Gastrocnemius medialis (tissue), 4 donors: Measurements from ENCODE around the gene ITIH3. TPM values are rescaled to one million over a fixed set of nuclear protein-coding genes. Genes with fewer than 3 reads are reported as not detected.

ENCODE experiments used
- ATAC-seq, 2 donors: fragments of 150-250 bp; one replicate each; pipeline ENCODE4 v1.9.1; 2016
- DNase-seq, 2 donors: peaks; one replicate each; pipeline ENCODE4 v3.0.0-alpha.2; 2019
- H3K27ac ChIP-seq, 4 donors: fragments of 200-600 bp; sonication (generic); 1 replicate in 1 of 4; 2 replicates in 3 of 4; pipeline ENCODE4 v1.5.1; 2016 to 2018; ENCODE audit warnings: mild to moderate bottlenecking in 2 of 4, moderate library complexity in 1 of 4
- H3K27me3 ChIP-seq, 3 donors: fragments of 200-600 bp; sonication (generic) in 2 of 3; 1 replicate in 1 of 3; 2 replicates in 2 of 3; pipeline versions ENCODE4 v1.5.1 to v1.6.0; 2016 to 2019; ENCODE audit warnings: mild to moderate bottlenecking in 1 of 3, moderate library complexity in 1 of 3
- H3K36me3 ChIP-seq, 2 donors: fragments of 200-600 bp; sonication (generic) in 1 of 2; one replicate each; pipeline ENCODE4 v1.5.1; 2017 to 2018
- H3K4me1 ChIP-seq, 2 donors: fragments of 200-600 bp; sonication (generic) in 1 of 2; one replicate each; pipeline ENCODE4 v1.5.1; 2016 to 2017; ENCODE audit warnings: mild to moderate bottlenecking in 2 of 2
- H3K4me3 ChIP-seq, 4 donors: fragments of 200-600 bp; sonication (generic) in 3 of 4; 1 replicate in 1 of 4; 2 replicates in 3 of 4; pipeline ENCODE4 v1.5.1; 2016 to 2019; ENCODE audit warnings: mild to moderate bottlenecking in 2 of 4
- H3K9me3 ChIP-seq, 3 donors: fragments of 200-600 bp; sonication (generic) in 2 of 3; 1 replicate in 1 of 3; 2 replicates in 2 of 3; pipeline ENCODE4 v1.5.1; 2016 to 2019
- POLR2A ChIP-seq, 2 donors: fragments of 450-650 bp; IDR thresholded peaks; one replicate each; pipeline ENCODE4 v1.6.1; 2017; ENCODE audit warnings: antibody characterized with exemption in 2 of 2, mild to moderate bottlenecking in 2 of 2, moderate library complexity in 2 of 2
- in situ Hi-C, 4 donors: fragments of 200-750 bp; cut with MboI; loops; one replicate each; pipeline versions ENCODE4 v1.15.0 to v1.8.0; 2017; ENCODE audit warnings: low sequenced_read_pairs in 4 of 4
- intact Hi-C: fragments of 100-400 bp; cut with DNase I; formaldehyde crosslinking; loops from one replicate; pipeline ENCODE4 v1.15.1; 2023; ENCODE audit warnings: low total_unique reads
- microRNA-seq, 2 donors: library from miRNA; unstranded; fragments of <30 nt; microRNA quantifications; one replicate each; pipeline ENCODE4, GENCODE V29; 2016; ENCODE audit warnings: borderline replicate concordance in 2 of 2
- total RNA-seq, 4 donors: library from RNA; depleted of rRNA; stranded (reverse); fragments of >200 nt; gene quantifications; one replicate each; pipeline versions ENCODE4 v1.1.0 to v1.2.3, GENCODE V29; 2016
- TF ChIP-seq, protein P1 (sequence below), 5 experiments: fragments of 450-650 bp in 3 of 5; fragments of 200-600 bp in 2 of 5; sonication (generic) in 2 of 5; IDR thresholded peaks in 4 of 5; conservative IDR thresholded peaks in 1 of 5; 1 replicate in 4 of 5; 2 replicates in 1 of 5; pipeline ENCODE4 v1.5.1; 2016 to 2019; ENCODE audit warnings: antibody characterized with exemption in 5 of 5, mild to moderate bottlenecking in 3 of 5, moderate library complexity in 3 of 5

ITIH3 gene
- total RNA-seq, 4 donors from 2014 or later: 0.66 to 3.1 (median 1.5) TPM

DNA sequence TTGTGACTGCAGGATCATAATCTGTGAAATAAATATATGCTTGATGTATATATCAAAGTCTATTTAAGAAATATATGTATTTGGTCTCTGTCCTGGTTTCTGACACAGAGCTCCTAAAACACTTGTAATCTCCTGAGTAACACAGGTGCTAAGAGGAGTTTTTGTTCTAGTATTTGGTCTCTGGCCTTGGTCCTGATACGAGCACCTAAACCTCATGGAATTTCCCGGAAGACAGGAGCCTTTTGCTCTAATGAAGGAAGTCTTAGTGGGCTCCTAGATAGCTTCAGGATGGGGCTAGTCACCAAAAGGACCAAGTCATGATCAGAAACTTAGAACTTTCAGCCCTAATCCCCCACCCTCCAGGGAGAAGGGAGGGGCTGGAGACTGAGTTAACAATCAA lies 59.4 kb downstream of the ITIH3 start:
- no peaks in the 10 kb centered on the region for H3K27me3 ChIP-seq
- in situ Hi-C loops: loop anchor here in 3 of 4 donors (10.0 to 25.0 kb wide), 4 partner anchors 81 to 221 kb away; no protein-coding TSS in a partner anchor
- no peak overlapping the region for H3K4me3 ChIP-seq
- intact Hi-C loops: no loop called here
- peaks cover 8 to 9% of the 10 kb centered on the region in 2 donors for H3K4me1 ChIP-seq
- H3K9me3 ChIP-seq: no peaks in the 10 kb centered on the region
- no peak overlapping the region for H3K27ac ChIP-seq
- ATAC-seq: no peak
- peaks cover 0 to 22% of the 10 kb centered on the region in 2 donors for H3K36me3 ChIP-seq
- TF ChIP-seq, protein P1, sequence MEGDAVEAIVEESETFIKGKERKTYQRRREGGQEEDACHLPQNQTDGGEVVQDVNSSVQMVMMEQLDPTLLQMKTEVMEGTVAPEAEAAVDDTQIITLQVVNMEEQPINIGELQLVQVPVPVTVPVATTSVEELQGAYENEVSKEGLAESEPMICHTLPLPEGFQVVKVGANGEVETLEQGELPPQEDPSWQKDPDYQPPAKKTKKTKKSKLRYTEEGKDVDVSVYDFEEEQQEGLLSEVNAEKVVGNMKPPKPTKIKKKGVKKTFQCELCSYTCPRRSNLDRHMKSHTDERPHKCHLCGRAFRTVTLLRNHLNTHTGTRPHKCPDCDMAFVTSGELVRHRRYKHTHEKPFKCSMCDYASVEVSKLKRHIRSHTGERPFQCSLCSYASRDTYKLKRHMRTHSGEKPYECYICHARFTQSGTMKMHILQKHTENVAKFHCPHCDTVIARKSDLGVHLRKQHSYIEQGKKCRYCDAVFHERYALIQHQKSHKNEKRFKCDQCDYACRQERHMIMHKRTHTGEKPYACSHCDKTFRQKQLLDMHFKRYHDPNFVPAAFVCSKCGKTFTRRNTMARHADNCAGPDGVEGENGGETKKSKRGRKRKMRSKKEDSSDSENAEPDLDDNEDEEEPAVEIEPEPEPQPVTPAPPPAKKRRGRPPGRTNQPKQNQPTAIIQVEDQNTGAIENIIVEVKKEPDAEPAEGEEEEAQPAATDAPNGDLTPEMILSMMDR (IDR thresholded peaks at IDR 0.05 in 4 of 5, conservative IDR thresholded peaks at IDR 0.05 in 1 of 5): no peak
- TF ChIP-seq POLR2A (IDR thresholded peaks at IDR 0.05): no peak
- no peak for DNase-seq

DNA sequence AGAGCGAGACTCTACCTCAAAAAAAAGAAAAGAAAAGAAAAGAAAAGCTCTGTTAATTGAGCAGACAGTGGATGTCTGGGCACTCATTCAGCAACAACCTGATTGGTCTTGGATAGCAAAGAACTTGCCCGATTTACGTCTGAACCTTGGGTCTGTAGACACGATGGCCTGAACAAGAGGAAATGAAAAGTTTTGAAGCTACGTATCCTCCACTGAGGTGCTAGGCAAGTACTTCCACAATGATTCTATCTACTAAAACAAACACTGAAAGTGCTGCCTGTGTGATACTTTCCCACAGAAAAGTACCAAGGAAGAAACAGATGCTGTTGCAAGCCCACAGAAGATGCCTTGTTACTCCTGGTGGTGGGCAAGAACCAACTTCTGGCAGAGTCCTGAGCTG lies 62.1 kb downstream of the ITIH3 start:
- no peaks in the 10 kb centered on the region for H3K9me3 ChIP-seq
- in situ Hi-C loops: loop anchor here in 3 of 4 donors (10.0 to 25.0 kb wide), 4 partner anchors 78 to 218 kb away; no protein-coding TSS in a partner anchor
- intact Hi-C loops: no loop called here
- no peak for TF ChIP-seq POLR2A (IDR thresholded peaks at IDR 0.05)
- TF ChIP-seq, protein P1 (IDR thresholded peaks at IDR 0.05 in 4 of 5, conservative IDR thresholded peaks at IDR 0.05 in 1 of 5): no peak
- H3K4me3 ChIP-seq: no peak overlapping the region
- no peak for DNase-seq
- ATAC-seq: no peak
- H3K4me1 ChIP-seq: no peaks in the 10 kb centered on the region
- H3K27ac ChIP-seq: no peak overlapping the region
- H3K27me3 ChIP-seq: no peaks in the 10 kb centered on the region
- peaks cover 0 to 20% of the 10 kb centered on the region in 2 donors for H3K36me3 ChIP-seq

DNA sequence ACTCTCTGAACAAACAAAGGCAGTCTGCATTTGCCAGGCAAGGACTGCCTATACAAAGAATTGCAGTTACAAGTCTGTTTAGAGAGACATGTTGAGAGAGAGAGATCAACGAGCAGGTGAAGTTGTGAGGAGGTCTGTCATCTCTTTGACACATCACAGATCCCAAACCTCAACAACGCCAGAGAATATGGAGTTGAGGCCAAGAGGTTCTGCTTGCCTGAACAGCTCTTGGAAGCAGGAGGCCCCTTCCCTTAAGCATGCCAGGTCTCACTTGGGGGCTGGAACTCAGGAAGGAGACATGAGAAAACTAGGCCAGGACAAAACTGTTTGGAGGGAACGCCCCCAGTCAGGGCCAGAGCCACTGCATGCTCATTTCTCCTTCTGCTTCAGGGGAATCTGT lies 62.5 kb downstream of the ITIH3 start:
- Histone ChIP-seq H3K4me3 (no peak overlapping the region), H3K36me3 (peaks cover 0 to 16% of the 10 kb centered on the region in 2 donors), H3K4me1 (no peaks in the 10 kb centered on the region), H3K27ac (no peak overlapping the region), H3K9me3 (no peaks in the 10 kb centered on the region), H3K27me3 (no peaks in the 10 kb centered on the region)
- intact Hi-C loops (no loop called here), in situ Hi-C loops (loop anchor here in 3 of 4 donors (10.0 to 25.0 kb wide), 4 partner anchors 78 to 218 kb away; no protein-coding TSS in a partner anchor)
- DNase-seq (no peak), ATAC-seq (no peak)
- no peak for TF ChIP-seq POLR2A (IDR thresholded peaks at IDR 0.05)
- TF ChIP-seq, protein P1 (IDR thresholded peaks at IDR 0.05 in 4 of 5, conservative IDR thresholded peaks at IDR 0.05 in 1 of 5): no peak

DNA sequence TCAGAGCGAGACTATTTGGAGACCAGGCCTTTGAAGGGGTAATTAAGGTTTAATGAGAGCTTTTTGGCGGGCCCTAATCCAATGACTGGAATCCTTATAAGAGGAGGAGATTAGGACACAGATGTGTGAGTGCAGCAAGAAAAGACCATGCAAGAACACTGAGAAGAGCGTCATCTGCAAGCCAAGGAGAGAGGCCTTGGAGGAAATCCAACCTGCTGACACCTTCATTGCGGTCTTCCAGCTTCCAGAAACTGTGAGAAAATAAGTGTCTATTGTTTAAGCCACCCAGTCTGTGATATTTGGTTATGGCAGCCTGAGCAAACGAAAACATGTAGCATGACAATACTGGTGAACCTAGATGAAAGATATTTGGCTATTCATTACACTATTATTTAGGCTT lies 63.3 kb downstream of the ITIH3 start:
- H3K27me3 ChIP-seq: no peaks in the 10 kb centered on the region
- intact Hi-C loops (no loop called here), in situ Hi-C loops (loop anchor here in 3 of 4 donors (10.0 to 25.0 kb wide), 4 partner anchors 77 to 217 kb away; no protein-coding TSS in a partner anchor)
- ATAC-seq: no peak
- no peaks in the 10 kb centered on the region for H3K4me1 ChIP-seq
- TF ChIP-seq, protein P1 (IDR thresholded peaks at IDR 0.05 in 4 of 5, conservative IDR thresholded peaks at IDR 0.05 in 1 of 5): no peak
- no peak for TF ChIP-seq POLR2A (IDR thresholded peaks at IDR 0.05)
- no peak overlapping the region for H3K27ac ChIP-seq
- no peak for DNase-seq
- no peaks in the 10 kb centered on the region for H3K9me3 ChIP-seq
- H3K4me3 ChIP-seq: no peak overlapping the region
- peaks cover 0 to 11% of the 10 kb centered on the region in 2 donors for H3K36me3 ChIP-seq

Small RNA genes within 50 kb of the gene (microRNA-seq; reads per million reads assigned to microRNA genes)
- gene MIR8064: 0 reads per million in 2 donors

Other genes with a start within 250 kb of the ITIH3 start
- 10 to 100 TPM; 22.9 to 45.2 (median 27.5) TPM for gene PBRM1, start 108.9 kb upstream of the ITIH3 start, total RNA-seq
- 100 to 1,000 TPM in 1 of 4 donors, 10 to 100 TPM in 3; 67.6 to 108 (median 94.2) TPM for gene GNL3, start 108.8 kb upstream of the ITIH3 start, total RNA-seq
- gene GLT8D1, start 89.0 kb upstream of the ITIH3 start, total RNA-seq: 10 to 100 TPM; 15.6 to 39.6 (median 27.5) TPM
- gene SPCS1, start 88.7 kb upstream of the ITIH3 start, total RNA-seq: 100 to 1,000 TPM; 152 to 188 (median 162) TPM
- 10 to 100 TPM; 16.4 to 25.6 (median 22.4) TPM for gene NEK4, start 23.9 kb upstream of the ITIH3 start, total RNA-seq
- 1 to 10 TPM in 1 of 4 donors, under 1 TPM in 1, not detected in 2; 0.72 to 2.1 TPM for gene ITIH1, start 17.2 kb upstream of the ITIH3 start, total RNA-seq
- 10 to 100 TPM in 3 of 4 donors, 1 to 10 TPM in 1; 3.5 to 20.4 (median 12.7) TPM for gene ITIH4, start 35.9 kb downstream of the ITIH3 start, total RNA-seq
- 1,000 to 10,000 TPM in 1 of 4 donors, 100 to 1,000 TPM in 3; 218 to 2,149 (median 412) TPM for gene MUSTN1, start 40.2 kb downstream of the ITIH3 start, total RNA-seq
- 10 to 100 TPM; 20.6 to 64.6 (median 27.8) TPM for gene STIMATE, start 102.8 kb downstream of the ITIH3 start, total RNA-seq